H1 (cell line): ENCODE data around the gene DICER1. TPM values are rescaled to one million over a fixed set of nuclear protein-coding genes. Genes with fewer than 3 reads are reported as not detected.

Experiments
- CTCF ChIA-PET: fragments of 300-600 bp; sonication (Branson Sonifier 250); formaldehyde crosslinking; loops from one replicate; lab custom pipeline; 2021; ENCODE audit not compliant: partially characterized antibody; lab: Charles Lee
- POLR2A ChIA-PET: fragments of 300-600 bp; sonication (Branson Sonifier 250); formaldehyde crosslinking; loops from one replicate; lab custom pipeline; 2021; ENCODE audit warnings: inconsistent platforms; ENCODE audit not compliant: partially characterized antibody; lab: Charles Lee
- DNase-seq, 2 experiments: peaks; one replicate each; pipeline versions ENCODE4 v3.0.0 to v3.0.0-alpha.2; 2010 to 2022; ENCODE audit warnings: low spot score in 2 of 2, low read depth in 1 of 2, mixed read lengths in 1 of 2
- FAIRE-seq: peaks from 2 replicates; lab custom pipeline; 2011; peaks lifted over from hg19 to GRCh38; lab: Jason Lieb, UNC
- H2AFZ ChIP-seq: 2 replicates; pipeline ENCODE4 v1.8.1; 2012; ENCODE audit warnings: low read length, inconsistent platforms
- H2AK5ac ChIP-seq: 2 replicates; pipeline ENCODE4 v1.6.1; 2013; ENCODE audit warnings: low read depth, low read length
- H2BK120ac ChIP-seq: replicated peaks from 2 replicates; pipeline ENCODE3; 2013; ENCODE audit warnings: low read depth, low read length, inconsistent platforms
- H2BK12ac ChIP-seq: 2 replicates; pipeline ENCODE4 v1.6.1; 2013; ENCODE audit warnings: low read depth, low read length
- H2BK15ac ChIP-seq: 2 replicates; pipeline ENCODE4 v1.6.1; 2013; ENCODE audit warnings: low read length
- H2BK20ac ChIP-seq: 2 replicates; pipeline ENCODE4 v1.6.1; 2013; ENCODE audit warnings: low read length
- H2BK5ac ChIP-seq: 2 replicates; pipeline ENCODE4 v1.6.1; 2013; ENCODE audit warnings: low read depth, low read length
- H3K14ac ChIP-seq: 2 replicates; pipeline ENCODE4 v1.6.1; 2013; ENCODE audit warnings: inconsistent platforms; ENCODE audit not compliant: insufficient read length
- H3K18ac ChIP-seq: 2 replicates; pipeline ENCODE4 v1.6.1; 2013; ENCODE audit warnings: low read length; ENCODE audit errors: extremely low read depth
- H3K23ac ChIP-seq: 2 replicates; pipeline ENCODE4 v1.6.1; 2013; ENCODE audit warnings: inconsistent platforms; ENCODE audit not compliant: insufficient read length
- H3K23me2 ChIP-seq: 2 replicates; pipeline ENCODE4 v1.6.1; 2013; ENCODE audit warnings: low read depth, low read length
- H3K27ac ChIP-seq: 2 replicates; pipeline ENCODE4 v1.6.1; 2011; ENCODE audit warnings: low read depth, low read length, inconsistent platforms
- H3K27me3 ChIP-seq, 4 experiments: replicated peaks in 1 of 4; 1 replicate in 1 of 4; 2 replicates in 3 of 4; pipeline versions ENCODE4 v1.6.1 to v1.8.1; 2011 to 2013; ENCODE audit warnings: low read length in 3 of 4, mild to moderate bottlenecking in 3 of 4, inconsistent platforms in 2 of 4, mixed read lengths in 2 of 4, moderate library complexity in 1 of 4; ENCODE audit not compliant: control insufficient read depth in 3 of 4, insufficient read depth in 3 of 4; ENCODE audit errors: extremely low read depth in 1 of 4
- H3K36me3 ChIP-seq, 4 experiments: 2 replicates each; pipeline versions ENCODE4 v1.6.1 to v1.8.1; 2011 to 2013; ENCODE audit warnings: mild to moderate bottlenecking in 4 of 4, low read length in 3 of 4, moderate library complexity in 2 of 4, control low read depth in 1 of 4, inconsistent platforms in 1 of 4; ENCODE audit not compliant: insufficient read depth in 4 of 4, control insufficient read depth in 2 of 4
- H3K4ac ChIP-seq: replicated peaks from 2 replicates; pipeline ENCODE3; 2013; ENCODE audit warnings: low read length, low read depth, mixed read lengths, inconsistent platforms; ENCODE audit not compliant: insufficient read length
- H3K4me1 ChIP-seq, 4 experiments: replicated peaks in 1 of 4; 1 replicate in 1 of 4; 2 replicates in 3 of 4; pipeline versions ENCODE4 v1.6.1 to v1.8.1; 2011 to 2013; ENCODE audit warnings: low read length in 3 of 4, inconsistent platforms in 2 of 4, mixed read lengths in 1 of 4; ENCODE audit not compliant: insufficient read depth in 4 of 4, control insufficient read depth in 3 of 4
- H3K4me2 ChIP-seq, 2 experiments: 2 replicates each; pipeline versions ENCODE4 v1.6.1 to v1.8.1; 2011 to 2013; ENCODE audit warnings: low read depth in 2 of 2, low read length in 2 of 2, control low read depth in 1 of 2, inconsistent platforms in 1 of 2, mild to moderate bottlenecking in 1 of 2; ENCODE audit not compliant: insufficient read depth in 1 of 2
- H3K4me3 ChIP-seq, 4 experiments: fragments of 200-600, 300-600 bp in 1 of 4; sonication (generic), shearing (Covaris generic), sonication (Bioruptor Twin) in 1 of 4; 2 replicates each; pipeline versions ENCODE4 v1.5.1 to v1.8.1; 2011 to 2016; ENCODE audit warnings: low read length in 4 of 4, low read depth in 3 of 4, control low read depth in 2 of 4, inconsistent platforms in 2 of 4, mild to moderate bottlenecking in 2 of 4, mixed read lengths in 1 of 4, moderate library complexity in 1 of 4; ENCODE audit not compliant: insufficient read depth in 2 of 4; ENCODE audit errors: extremely low read depth in 1 of 4
- H3K56ac ChIP-seq: replicated peaks from 2 replicates; pipeline ENCODE3; 2013; ENCODE audit warnings: low read depth, mild to moderate bottlenecking, mixed read lengths, low read length, inconsistent platforms; ENCODE audit not compliant: insufficient read length
- H3K79me1 ChIP-seq: 2 replicates; pipeline ENCODE4 v1.6.1; 2013; ENCODE audit warnings: low read depth, low read length, control low read depth
- H3K79me2 ChIP-seq, 2 experiments: 2 replicates each; pipeline versions ENCODE4 v1.6.1 to v1.8.1; 2012 to 2013; ENCODE audit warnings: low read length in 2 of 2, mild to moderate bottlenecking in 2 of 2, inconsistent platforms in 1 of 2; ENCODE audit not compliant: insufficient read depth in 2 of 2, control insufficient read depth in 1 of 2
- H3K9ac ChIP-seq, 4 experiments: replicated peaks in 1 of 4; 1 replicate in 1 of 4; 2 replicates in 3 of 4; pipeline versions ENCODE4 v1.6.1 to v1.8.1; 2011 to 2013; ENCODE audit warnings: low read depth in 3 of 4, low read length in 3 of 4, control low read depth in 2 of 4, mild to moderate bottlenecking in 2 of 4, moderate library complexity in 2 of 4, inconsistent platforms in 1 of 4; ENCODE audit errors: extremely low read depth in 1 of 4
- H3K9me3 ChIP-seq, 2 experiments: 2 replicates each; pipeline versions ENCODE4 v1.6.1 to v1.8.1; 2012 to 2013; ENCODE audit warnings: mild to moderate bottlenecking in 2 of 2, moderate library complexity in 2 of 2, control low read depth in 1 of 2, inconsistent platforms in 1 of 2, low read depth in 1 of 2, low read length in 1 of 2, mixed read lengths in 1 of 2; ENCODE audit not compliant: insufficient read depth in 2 of 2
- H4K20me1 ChIP-seq, 2 experiments: replicated peaks in 1 of 2; 2 replicates each; pipeline versions ENCODE3 to v1.8.1; 2011 to 2013; ENCODE audit warnings: inconsistent platforms in 2 of 2, low read length in 2 of 2, mild to moderate bottlenecking in 1 of 2; ENCODE audit not compliant: insufficient read depth in 2 of 2, control insufficient read depth in 1 of 2
- H4K5ac ChIP-seq: 2 replicates; pipeline ENCODE4 v1.6.1; 2013; ENCODE audit warnings: low read length, low read depth, mixed read lengths, inconsistent platforms; ENCODE audit not compliant: insufficient read length
- H4K8ac ChIP-seq: 2 replicates; pipeline ENCODE4 v1.8.0; 2013; ENCODE audit warnings: mild to moderate bottlenecking, moderate library complexity, low read length, inconsistent platforms; ENCODE audit not compliant: insufficient read depth; ENCODE audit errors: extremely low read depth
- H4K91ac ChIP-seq: replicated peaks from 2 replicates; pipeline ENCODE3; 2013; ENCODE audit warnings: low read length, mixed read lengths, inconsistent platforms; ENCODE audit not compliant: insufficient read length
- BACH1 ChIP-seq: IDR thresholded peaks from 2 replicates; pipeline ENCODE4 v1.6.1; 2012; ENCODE audit warnings: low read length, improper control_type of control experiment
- CBX8 ChIP-seq: fragments of 300-800, 300-1000 bp; sonication (generic); IDR thresholded peaks from 2 replicates; pipeline ENCODE4 v1.7.1; 2016; ENCODE audit warnings: low read depth, low read length, borderline replicate concordance
- FOSL1 ChIP-seq: IDR thresholded peaks from 2 replicates; pipeline ENCODE4 v1.6.1; 2011; ENCODE audit warnings: mild to moderate bottlenecking, low read depth, low read length, moderate library complexity; ENCODE audit not compliant: insufficient read depth
- KDM4A ChIP-seq: IDR thresholded peaks from one replicate; pipeline ENCODE4 v1.7.1; 2012; ENCODE audit warnings: low read depth, mild to moderate bottlenecking, moderate library complexity, low read length, inconsistent platforms; ENCODE audit not compliant: severe bottlenecking
- SIX5 ChIP-seq: IDR thresholded peaks from 2 replicates; pipeline ENCODE4 v1.6.1; 2011; ENCODE audit warnings: mild to moderate bottlenecking, low read depth, low read length
- SP4 ChIP-seq: IDR thresholded peaks from 2 replicates; pipeline ENCODE4 v1.6.1; 2012; ENCODE audit warnings: low read length, inconsistent platforms
- WGBS, 2 experiments: shearing (Covaris generic) in 1 of 2; methylation state at CpG; one replicate each; pipeline versions ENCODE4 v1.1.6 to v1.1.7; 2013 to 2015; ENCODE audit warnings: low lambda C conversion rate in 2 of 2, mixed read lengths in 2 of 2, inconsistent platforms in 1 of 2, low coverage in 1 of 2, missing lambda C conversion rate in 1 of 2; ENCODE audit not compliant: insufficient replicate concordance in 2 of 2, insufficient coverage in 1 of 2, insufficient read length in 1 of 2; ENCODE audit errors: extremely low coverage in 1 of 2, missing lambda C conversion rate in 1 of 2; 5-methylcytosine and 5-hydroxymethylcytosine counted together
- polyA plus RNA-seq, 7 experiments: library from polyadenylated mRNA; depleted of rRNA in 3 of 7; stranded (reverse) in 5 of 7; unstranded in 2 of 7; fragments of >200 nt in 5 of 7; fragments of 200-250 nt in 2 of 7; gene quantifications; 1 replicate in 5 of 7; 2 replicates in 1 of 7; 4 replicates in 1 of 7; pipeline versions ENCODE4 v1.2.1 to v1.2.3, GENCODE V29; 2011 to 2013; ENCODE audit warnings: missing spikeins in 2 of 7, mixed read lengths in 2 of 7
- total RNA-seq: library from RNA; stranded (reverse); fragmentation: NEBNext Ultra II Directional; extraction: Animal tissue kit (Norgen Biotek cat#: 25700); gene quantifications from 2 replicates; pipeline ENCODE4 v1.2.1, GENCODE V29; 2021

The DICER1 gene
- total and polyA plus RNA-seq, 2 of the 8 experiments (the other 6 are each of a cell fraction or from before 2014, with no cell fraction given): 11.9 to 61.8 TPM

- Histone ChIP-seq H3K9ac (no peak overlapping the region), H3K56ac (no peak overlapping the region), H3K27me3 (no peaks in the 10 kb centered on the region), H3K14ac (no peak overlapping the region), H3K23me2 (peaks cover 3% of the 10 kb centered on the region; the same call in 1 of the 2 replicates), H3K9me3 (no peaks in the 10 kb centered on the region), H3K27ac (no peak overlapping the region), H3K79me2 (no peaks in the 10 kb centered on the region), H3K79me1 (no peaks in the 10 kb centered on the region), H3K23ac (no peak overlapping the region), H2AFZ (no peak overlapping the region), H2BK20ac (no peak overlapping the region), H4K91ac (no peak overlapping the region), H2BK120ac (no peak overlapping the region), H3K18ac (no peak overlapping the region), H3K4me2 (no peak overlapping the region), H3K4me1 (no peaks in the 10 kb centered on the region; a peak in 1 of 7 replicates), H4K20me1 (no peaks in the 10 kb centered on the region), H2BK12ac (no peak overlapping the region), H3K36me3 (no peaks in the 10 kb centered on the region), H3K4me3 (no peak overlapping the region), H4K8ac (no peak overlapping the region), H3K4ac (no peak overlapping the region), H2BK5ac (no peak overlapping the region), H4K5ac (no peak overlapping the region), H2AK5ac (no peak overlapping the region), H2BK15ac (no peak overlapping the region)
- 95% methylated on average over 11 of the region's 12 CpGs; no CpG with 5 or more reads in 1 of the 2 experiments for WGBS, 2 experiments
- FAIRE-seq: no peak
- CTCF ChIA-PET: interaction anchor here (0.6 to 3.2 kb wide), 4 partner anchors 108 to 524 kb away, joined by 3 to 10 read pairs (median 3); no protein-coding TSS in a partner anchor
- DNase-seq: no peak
- no peak for TF ChIP-seq SP4
- TF ChIP-seq KDM4A: no peak
- no peak for TF ChIP-seq BACH1
- no peak for TF ChIP-seq FOSL1
- TF ChIP-seq CBX8: no peak
- no peak for TF ChIP-seq SIX5
- POLR2A ChIA-PET: interaction anchor here (1.0 kb wide), 1 partner anchor 28 kb away, joined by 3 read pairs; the partner anchor contains the start of gene DICER1
These were observed 27.9 kb upstream of the DICER1 start for GRCh38 chr14:95185033-95185766.
